ENCODE data around the gene OXSR1. TPM values are rescaled to one million over a fixed set of nuclear protein-coding genes. Genes with fewer than 3 reads are reported as not detected.

The OXSR1 gene
- total RNA-seq, 1 donor from 2014 or later, result 66.0 TPM

Other genes with a start within 250 kb of the OXSR1 start
- 4.0 and 4.5 TPM in 2 replicates for gene VILL, start 174.8 kb upstream of the OXSR1 start, total RNA-seq
- gene PLCD1, start 135.9 kb upstream of the OXSR1 start, total RNA-seq, result 20.5 and 28.1 TPM in 2 replicates
- 0.20 TPM in 1 of 2 replicates, not detected in the other for gene DLEC1, start 126.3 kb upstream of the OXSR1 start, total RNA-seq
- gene ACAA1, start 28.4 kb upstream of the OXSR1 start, total RNA-seq, result 22.7 and 55.0 TPM in 2 replicates
- gene MYD88, start 26.9 kb upstream of the OXSR1 start, total RNA-seq, result 22.7 and 28.7 TPM in 2 replicates
- gene SLC22A13, start 100.3 kb downstream of the OXSR1 start, total RNA-seq, result 0.25 TPM in 1 of 2 replicates, not detected in the other
- 0.45 TPM in 1 of 2 replicates, not detected in the other for gene SLC22A14, start 116.8 kb downstream of the OXSR1 start, total RNA-seq
- 1.0 TPM in 2 replicates for gene XYLB, start 181.2 kb downstream of the OXSR1 start, total RNA-seq

Measured in renal cortical epithelial cell (primary cell).